Measurements from ENCODE around the gene NET1.
"Not testable (repeated sequence)": the region's sequence is repeated elsewhere in the genome, so short reads cannot be mapped to it uniquely, and the experiment has no call there.

The NET1 gene

GRCh38 chr10:5399332-5399731 lies 13.0 kb upstream of the NET1 start:
- DNase-seq: no peak

- no peak for DNase-seq
Measured at GRCh38 chr10:5400468-5401240, 11.7 kb upstream of the NET1 start.

- no peak for DNase-seq
Measured at GRCh38 chr10:5402798-5403197, 9.6 kb upstream of the NET1 start.

GRCh38 chr10:5404208-5405041 lies 7.9 kb upstream of the NET1 start, which contains the start of gene TUBAL3:
TUBAL3 (minus strand) TSS chr10:5404828; CDS start chr10:5404792, 36 bp downstream.
- no peak for DNase-seq

GRCh38 chr10:5406918-5407317 lies 5.4 kb upstream of the NET1 start:
- DNase-seq: no peak

- not testable (repeated sequence) for DNase-seq
Measured at GRCh38 chr10:5410787-5411186, 1.6 kb upstream of the NET1 start.

GRCh38 chr10:5411941-5412276 lies 448 bp upstream of the NET1 start:
- no peak for DNase-seq

GRCh38 chr10:5413012-5413938 lies 918 bp downstream of the NET1 start:
- DNase-seq: no peak

- no peak for DNase-seq
Measured at GRCh38 chr10:5416981-5417380, 4.6 kb downstream of the NET1 start.

GRCh38 chr10:5418584-5418983 lies 6.2 kb downstream of the NET1 start:
- no peak for DNase-seq

GRCh38 chr10:5419466-5420094 lies 7.2 kb downstream of the NET1 start:
- DNase-seq: no peak

- no peak for DNase-seq
Measured at GRCh38 chr10:5423771-5424170, 11.4 kb downstream of the NET1 start.

GRCh38 chr10:5424751-5425150 lies 12.4 kb downstream of the NET1 start:
- DNase-seq: no peak

GRCh38 chr10:5428133-5428532 lies 15.8 kb downstream of the NET1 start:
- no peak for DNase-seq

- no peak for DNase-seq
Measured at GRCh38 chr10:5433182-5433581, 20.8 kb downstream of the NET1 start.

- no peak for DNase-seq
Measured at GRCh38 chr10:5434017-5434753, 21.8 kb downstream of the NET1 start.

GRCh38 chr10:5435328-5435727 lies 23.0 kb downstream of the NET1 start:
- DNase-seq: no peak

GRCh38 chr10:5440206-5440605 lies 27.8 kb downstream of the NET1 start:
- no peak for DNase-seq

- no peak for DNase-seq
Measured at GRCh38 chr10:5441106-5441505, 28.7 kb downstream of the NET1 start.

- no peak for DNase-seq
Measured at GRCh38 chr10:5442065-5442989, 30.0 kb downstream of the NET1 start.

GRCh38 chr10:5442990-5443370 lies 30.6 kb downstream of the NET1 start:
- no peak for DNase-seq

All from stimulated activated CD4-positive, alpha-beta T cell treated with anti-CD3 and anti-CD28 coated beads, Interleukin-4, amount 100 ng/mL, for 4 hours (primary cell).